ENCODE measurements around the gene FAM210A.

DNA sequence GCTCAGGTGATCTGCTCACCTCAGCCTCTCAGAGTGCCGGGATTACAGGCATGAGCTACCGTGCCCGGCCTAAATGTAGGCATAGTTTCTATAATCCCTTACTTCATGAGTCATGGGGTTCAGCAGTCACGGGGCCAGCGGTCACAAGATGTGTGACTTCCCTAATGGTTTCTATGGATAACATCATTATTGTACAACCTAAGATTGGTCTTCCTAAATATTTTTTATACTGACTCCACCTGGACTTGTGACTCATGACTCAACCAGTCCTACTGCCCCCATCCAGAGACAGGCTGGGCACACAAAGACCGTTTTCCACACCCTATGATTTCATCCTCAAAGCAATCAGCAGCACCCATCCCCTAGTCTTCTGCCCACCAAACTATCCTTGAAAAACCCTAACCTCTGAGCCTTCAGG, 15.9 kb downstream of the FAM210A start:
- TF ChIP-seq GATA3 (IDR thresholded peaks at IDR 0.05; ENCODE audit: borderline replicate concordance) (no peak), POLR2A (IDR thresholded peaks at IDR 0.05; ENCODE audit: low read length) (no peak), CEBPB (IDR thresholded peaks at IDR 0.05) (no peak), RAD21 (conservative IDR thresholded peaks at IDR 0.05 in 1 of 2, IDR thresholded peaks at IDR 0.05 in 1 of 2) (no peak), KDM1A (IDR thresholded peaks at IDR 0.05; ENCODE audit: low read depth) (no peak), CHD4 (IDR thresholded peaks at IDR 0.05; ENCODE audit: borderline replicate concordance) (no peak), REST (IDR thresholded peaks at IDR 0.05) (no peak)
- TF ChIP-seq, protein P1, sequence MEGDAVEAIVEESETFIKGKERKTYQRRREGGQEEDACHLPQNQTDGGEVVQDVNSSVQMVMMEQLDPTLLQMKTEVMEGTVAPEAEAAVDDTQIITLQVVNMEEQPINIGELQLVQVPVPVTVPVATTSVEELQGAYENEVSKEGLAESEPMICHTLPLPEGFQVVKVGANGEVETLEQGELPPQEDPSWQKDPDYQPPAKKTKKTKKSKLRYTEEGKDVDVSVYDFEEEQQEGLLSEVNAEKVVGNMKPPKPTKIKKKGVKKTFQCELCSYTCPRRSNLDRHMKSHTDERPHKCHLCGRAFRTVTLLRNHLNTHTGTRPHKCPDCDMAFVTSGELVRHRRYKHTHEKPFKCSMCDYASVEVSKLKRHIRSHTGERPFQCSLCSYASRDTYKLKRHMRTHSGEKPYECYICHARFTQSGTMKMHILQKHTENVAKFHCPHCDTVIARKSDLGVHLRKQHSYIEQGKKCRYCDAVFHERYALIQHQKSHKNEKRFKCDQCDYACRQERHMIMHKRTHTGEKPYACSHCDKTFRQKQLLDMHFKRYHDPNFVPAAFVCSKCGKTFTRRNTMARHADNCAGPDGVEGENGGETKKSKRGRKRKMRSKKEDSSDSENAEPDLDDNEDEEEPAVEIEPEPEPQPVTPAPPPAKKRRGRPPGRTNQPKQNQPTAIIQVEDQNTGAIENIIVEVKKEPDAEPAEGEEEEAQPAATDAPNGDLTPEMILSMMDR (IDR thresholded peaks at IDR 0.05), result no peak
- TF ChIP-seq, protein P2, sequence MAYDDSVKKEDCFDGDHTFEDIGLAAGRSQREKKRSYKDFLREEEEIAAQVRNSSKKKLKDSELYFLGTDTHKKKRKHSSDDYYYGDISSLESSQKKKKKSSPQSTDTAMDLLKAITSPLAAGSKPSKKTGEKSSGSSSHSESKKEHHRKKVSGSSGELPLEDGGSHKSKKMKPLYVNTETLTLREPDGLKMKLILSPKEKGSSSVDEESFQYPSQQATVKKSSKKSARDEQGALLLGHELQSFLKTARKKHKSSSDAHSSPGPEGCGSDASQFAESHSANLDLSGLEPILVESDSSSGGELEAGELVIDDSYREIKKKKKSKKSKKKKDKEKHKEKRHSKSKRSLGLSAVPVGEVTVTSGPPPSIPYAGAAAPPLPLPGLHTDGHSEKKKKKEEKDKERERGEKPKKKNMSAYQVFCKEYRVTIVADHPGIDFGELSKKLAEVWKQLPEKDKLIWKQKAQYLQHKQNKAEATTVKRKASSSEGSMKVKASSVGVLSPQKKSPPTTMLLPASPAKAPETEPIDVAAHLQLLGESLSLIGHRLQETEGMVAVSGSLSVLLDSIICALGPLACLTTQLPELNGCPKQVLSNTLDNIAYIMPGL (CRISPR knock-in tag; IDR thresholded peaks at IDR 0.05; ENCODE audit: borderline replicate concordance), result no peak
